ENCODE measurements around the gene PDE6C. TPM values are rescaled to one million over a fixed set of nuclear protein-coding genes. Genes with fewer than 3 reads are reported as not detected.

The PDE6C gene
- polyA plus RNA-seq, 1 of the 3 experiments (the other 2 are of a cell fraction), result not detected

DNA sequence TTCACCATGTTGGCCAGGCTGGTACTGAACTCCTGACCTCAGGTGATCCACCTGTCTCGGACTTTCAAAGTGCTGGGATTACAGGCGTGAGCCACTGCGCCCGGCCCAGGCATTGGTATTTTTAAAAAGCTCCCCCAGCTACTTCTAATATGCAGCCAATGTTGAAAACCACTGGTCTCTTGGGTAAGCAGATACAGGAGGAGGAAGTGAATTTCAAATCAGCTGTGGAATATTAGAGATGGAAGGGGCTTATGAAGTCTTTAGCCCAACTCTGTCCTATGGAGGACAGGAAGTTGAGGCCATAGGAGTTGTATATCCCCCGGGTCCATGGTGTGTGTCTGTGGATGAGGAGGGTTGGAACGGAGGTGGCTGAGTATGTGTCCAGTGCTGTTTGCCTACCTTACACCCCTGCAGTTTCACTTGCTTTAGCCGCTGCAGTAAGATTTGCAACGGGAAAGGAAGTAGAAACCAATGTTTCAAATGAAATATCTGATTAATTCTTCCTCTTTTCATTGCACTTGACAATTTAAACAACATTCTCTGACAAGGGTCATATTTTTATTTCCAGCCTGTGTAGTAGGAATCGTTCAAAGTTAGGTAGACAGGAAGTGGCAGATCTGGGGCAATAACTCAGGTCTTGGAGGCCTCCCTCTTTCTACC is 3.4 kb downstream of the PDE6C start:
- no peaks in the 10 kb centered on the region for H3K4me1 ChIP-seq (ENCODE audit: control insufficient read depth in 1 of 2, insufficient read depth in 2 of 2, low read depth in 1 of 2, low read length in 1 of 2)
- TF ChIP-seq, protein P1, sequence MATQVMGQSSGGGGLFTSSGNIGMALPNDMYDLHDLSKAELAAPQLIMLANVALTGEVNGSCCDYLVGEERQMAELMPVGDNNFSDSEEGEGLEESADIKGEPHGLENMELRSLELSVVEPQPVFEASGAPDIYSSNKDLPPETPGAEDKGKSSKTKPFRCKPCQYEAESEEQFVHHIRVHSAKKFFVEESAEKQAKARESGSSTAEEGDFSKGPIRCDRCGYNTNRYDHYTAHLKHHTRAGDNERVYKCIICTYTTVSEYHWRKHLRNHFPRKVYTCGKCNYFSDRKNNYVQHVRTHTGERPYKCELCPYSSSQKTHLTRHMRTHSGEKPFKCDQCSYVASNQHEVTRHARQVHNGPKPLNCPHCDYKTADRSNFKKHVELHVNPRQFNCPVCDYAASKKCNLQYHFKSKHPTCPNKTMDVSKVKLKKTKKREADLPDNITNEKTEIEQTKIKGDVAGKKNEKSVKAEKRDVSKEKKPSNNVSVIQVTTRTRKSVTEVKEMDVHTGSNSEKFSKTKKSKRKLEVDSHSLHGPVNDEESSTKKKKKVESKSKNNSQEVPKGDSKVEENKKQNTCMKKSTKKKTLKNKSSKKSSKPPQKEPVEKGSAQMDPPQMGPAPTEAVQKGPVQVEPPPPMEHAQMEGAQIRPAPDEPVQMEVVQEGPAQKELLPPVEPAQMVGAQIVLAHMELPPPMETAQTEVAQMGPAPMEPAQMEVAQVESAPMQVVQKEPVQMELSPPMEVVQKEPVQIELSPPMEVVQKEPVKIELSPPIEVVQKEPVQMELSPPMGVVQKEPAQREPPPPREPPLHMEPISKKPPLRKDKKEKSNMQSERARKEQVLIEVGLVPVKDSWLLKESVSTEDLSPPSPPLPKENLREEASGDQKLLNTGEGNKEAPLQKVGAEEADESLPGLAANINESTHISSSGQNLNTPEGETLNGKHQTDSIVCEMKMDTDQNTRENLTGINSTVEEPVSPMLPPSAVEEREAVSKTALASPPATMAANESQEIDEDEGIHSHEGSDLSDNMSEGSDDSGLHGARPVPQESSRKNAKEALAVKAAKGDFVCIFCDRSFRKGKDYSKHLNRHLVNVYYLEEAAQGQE (IDR thresholded peaks at IDR 0.05; ENCODE audit: low read depth, low read length), result no peak
- TF ChIP-seq MXI1 (IDR thresholded peaks at IDR 0.05; ENCODE audit: low read depth, low read length) (no peak), TCF12 (IDR thresholded peaks at IDR 0.05) (no peak), FOXM1 (IDR thresholded peaks at IDR 0.05; ENCODE audit: low read depth) (no peak), JUND (IDR thresholded peaks at IDR 0.05) (no peak), EP300 (IDR thresholded peaks at IDR 0.05; ENCODE audit: borderline replicate concordance in 1 of 2, low read depth in 1 of 2, low read length in 1 of 2) (no peak), SMC3 (IDR thresholded peaks at IDR 0.05; ENCODE audit: low read depth, low read length) (no peak), YY1 (IDR thresholded peaks at IDR 0.05; ENCODE audit: low read depth) (no peak), RCOR1 (IDR thresholded peaks at IDR 0.05; ENCODE audit: low read length) (no peak), GABPA (IDR thresholded peaks at IDR 0.05; ENCODE audit: low read depth) (no peak), NFIC (IDR thresholded peaks at IDR 0.05; ENCODE audit: borderline replicate concordance) (no peak), RFX5 (IDR thresholded peaks at IDR 0.05; ENCODE audit: low read length) (no peak)
- TF ChIP-seq, protein P2, sequence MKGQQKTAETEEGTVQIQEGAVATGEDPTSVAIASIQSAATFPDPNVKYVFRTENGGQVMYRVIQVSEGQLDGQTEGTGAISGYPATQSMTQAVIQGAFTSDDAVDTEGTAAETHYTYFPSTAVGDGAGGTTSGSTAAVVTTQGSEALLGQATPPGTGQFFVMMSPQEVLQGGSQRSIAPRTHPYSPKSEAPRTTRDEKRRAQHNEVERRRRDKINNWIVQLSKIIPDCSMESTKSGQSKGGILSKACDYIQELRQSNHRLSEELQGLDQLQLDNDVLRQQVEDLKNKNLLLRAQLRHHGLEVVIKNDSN (IDR thresholded peaks at IDR 0.05; ENCODE audit: borderline replicate concordance, low read depth), result no peak
- TF ChIP-seq, protein P3, sequence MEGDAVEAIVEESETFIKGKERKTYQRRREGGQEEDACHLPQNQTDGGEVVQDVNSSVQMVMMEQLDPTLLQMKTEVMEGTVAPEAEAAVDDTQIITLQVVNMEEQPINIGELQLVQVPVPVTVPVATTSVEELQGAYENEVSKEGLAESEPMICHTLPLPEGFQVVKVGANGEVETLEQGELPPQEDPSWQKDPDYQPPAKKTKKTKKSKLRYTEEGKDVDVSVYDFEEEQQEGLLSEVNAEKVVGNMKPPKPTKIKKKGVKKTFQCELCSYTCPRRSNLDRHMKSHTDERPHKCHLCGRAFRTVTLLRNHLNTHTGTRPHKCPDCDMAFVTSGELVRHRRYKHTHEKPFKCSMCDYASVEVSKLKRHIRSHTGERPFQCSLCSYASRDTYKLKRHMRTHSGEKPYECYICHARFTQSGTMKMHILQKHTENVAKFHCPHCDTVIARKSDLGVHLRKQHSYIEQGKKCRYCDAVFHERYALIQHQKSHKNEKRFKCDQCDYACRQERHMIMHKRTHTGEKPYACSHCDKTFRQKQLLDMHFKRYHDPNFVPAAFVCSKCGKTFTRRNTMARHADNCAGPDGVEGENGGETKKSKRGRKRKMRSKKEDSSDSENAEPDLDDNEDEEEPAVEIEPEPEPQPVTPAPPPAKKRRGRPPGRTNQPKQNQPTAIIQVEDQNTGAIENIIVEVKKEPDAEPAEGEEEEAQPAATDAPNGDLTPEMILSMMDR (IDR thresholded peaks at IDR 0.05), result no peak
- TF ChIP-seq, protein P4, sequence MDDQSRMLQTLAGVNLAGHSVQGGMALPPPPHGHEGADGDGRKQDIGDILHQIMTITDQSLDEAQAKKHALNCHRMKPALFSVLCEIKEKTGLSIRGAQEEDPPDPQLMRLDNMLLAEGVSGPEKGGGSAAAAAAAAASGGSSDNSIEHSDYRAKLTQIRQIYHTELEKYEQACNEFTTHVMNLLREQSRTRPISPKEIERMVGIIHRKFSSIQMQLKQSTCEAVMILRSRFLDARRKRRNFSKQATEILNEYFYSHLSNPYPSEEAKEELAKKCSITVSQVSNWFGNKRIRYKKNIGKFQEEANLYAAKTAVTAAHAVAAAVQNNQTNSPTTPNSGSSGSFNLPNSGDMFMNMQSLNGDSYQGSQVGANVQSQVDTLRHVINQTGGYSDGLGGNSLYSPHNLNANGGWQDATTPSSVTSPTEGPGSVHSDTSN (IDR thresholded peaks at IDR 0.05), result no peak
- TF ChIP-seq, protein P5, sequence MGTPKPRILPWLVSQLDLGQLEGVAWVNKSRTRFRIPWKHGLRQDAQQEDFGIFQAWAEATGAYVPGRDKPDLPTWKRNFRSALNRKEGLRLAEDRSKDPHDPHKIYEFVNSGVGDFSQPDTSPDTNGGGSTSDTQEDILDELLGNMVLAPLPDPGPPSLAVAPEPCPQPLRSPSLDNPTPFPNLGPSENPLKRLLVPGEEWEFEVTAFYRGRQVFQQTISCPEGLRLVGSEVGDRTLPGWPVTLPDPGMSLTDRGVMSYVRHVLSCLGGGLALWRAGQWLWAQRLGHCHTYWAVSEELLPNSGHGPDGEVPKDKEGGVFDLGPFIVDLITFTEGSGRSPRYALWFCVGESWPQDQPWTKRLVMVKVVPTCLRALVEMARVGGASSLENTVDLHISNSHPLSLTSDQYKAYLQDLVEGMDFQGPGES (IDR thresholded peaks at IDR 0.05; ENCODE audit: low read depth, low read length), result no peak
- no peak overlapping the region for H3K27ac ChIP-seq (ENCODE audit: low read depth in 2 of 2, low read length in 1 of 2)
- H3F3A ChIP-seq (replicated peaks; ENCODE audit: insufficient read depth), result no peaks in the 10 kb centered on the region
- no peaks in the 10 kb centered on the region for H3K36me3 ChIP-seq (replicated peaks in 1 of 2; ENCODE audit: control insufficient read depth in 1 of 2, insufficient read depth in 2 of 2, low read length in 1 of 2)
- H3K27me3 ChIP-seq (ENCODE audit: insufficient read depth), result peaks cover 12% of the 10 kb centered on the region; the same call in 1 of the 2 replicates
- ChIA-PET CTCF (interaction anchor here (1.2 kb wide), 1 partner anchor 61 kb away, joined by 4 read pairs; no protein-coding TSS in a partner anchor), POLR2A (no interaction called here)
- no peak overlapping the region for H3K4me3 ChIP-seq (ENCODE audit: low read depth in 2 of 2, low read length in 1 of 2)
- no peaks in the 10 kb centered on the region for H3K79me2 ChIP-seq (ENCODE audit: insufficient read depth)
- H4K20me1 ChIP-seq (ENCODE audit: insufficient read depth), result no peaks in the 10 kb centered on the region
- 53% methylated on average over 8 of the region's 9 CpGs for WGBS (ENCODE audit: low lambda C conversion rate)
- H3K4me2 ChIP-seq, result no peak overlapping the region
- DNase-seq, result no peak
- H3K9me2 ChIP-seq, result no peaks in the 10 kb centered on the region
- H3K9me3 ChIP-seq, result no peaks in the 10 kb centered on the region
- H2AFZ ChIP-seq (ENCODE audit: low read depth), result no peak overlapping the region
- H3K9ac ChIP-seq, result no peak overlapping the region

All from SK-N-SH (cell line).